ENCODE data around the gene DBN1.

DBN1 gene

GRCh38 chr5:177479774-177480173 lies 6.3 kb upstream of the DBN1 start:
- H3K9me3 Mint-ChIP-seq = no peaks in the 10 kb centered on the region

GRCh38 chr5:177478711-177479646 lies 5.5 kb upstream of the DBN1 start:
- peak overlapping the region; percentile 78 to 98 (median 90) for H3K27ac Mint-ChIP-seq
- H3K9me3 Mint-ChIP-seq = no peaks in the 10 kb centered on the region
- H3K4me1 Mint-ChIP-seq = peaks cover 52% of the 10 kb centered on the region

More at GRCh38 chr5:177479774-177480173, 6.3 kb upstream of the DBN1 start:
- H3K4me3 Mint-ChIP-seq = peak overlapping the region in 1 of 3 experiments; percentile 65
- peaks cover 52% of the 10 kb centered on the region for H3K4me1 Mint-ChIP-seq
- H3K27ac Mint-ChIP-seq = peak overlapping the region; percentile 78 to 98 (median 90)
- peaks cover 3% of the 10 kb centered on the region for H3K27me3 Mint-ChIP-seq (ENCODE audit: low read depth)
- TF ChIP-seq CTCF (IDR thresholded peaks at IDR 0.05; ENCODE audit: unreplicated experiment in 3 of 3) = no peak
- H3K36me3 Mint-ChIP-seq (ENCODE audit: low read depth) = peaks cover 26% of the 10 kb centered on the region

GRCh38 chr5:177477701-177478477 lies 4.5 kb upstream of the DBN1 start:
- no peaks in the 10 kb centered on the region for H3K9me3 Mint-ChIP-seq
- peaks cover 10% of the 10 kb centered on the region for H3K36me3 Mint-ChIP-seq (ENCODE audit: low read depth)
- TF ChIP-seq CTCF (IDR thresholded peaks at IDR 0.05; ENCODE audit: unreplicated experiment in 3 of 3) = no peak
- H3K27ac Mint-ChIP-seq = peak overlapping the region; percentile 44 to 98 (median 90)
- H3K27me3 Mint-ChIP-seq (ENCODE audit: low read depth) = peaks cover 3% of the 10 kb centered on the region
- peak overlapping the region; percentile 32 to 58 (median 47) for H3K4me3 Mint-ChIP-seq
- peaks cover 50% of the 10 kb centered on the region for H3K4me1 Mint-ChIP-seq

More at GRCh38 chr5:177478711-177479646, 5.5 kb upstream of the DBN1 start:
- Mint-ChIP-seq H3K36me3 (ENCODE audit: low read depth) (peaks cover 18% of the 10 kb centered on the region), H3K4me3 (peak overlapping the region in 2 of 3 experiments; percentile 16 to 65), H3K27me3 (ENCODE audit: low read depth) (peaks cover 3% of the 10 kb centered on the region)
- TF ChIP-seq CTCF (IDR thresholded peaks at IDR 0.05; ENCODE audit: unreplicated experiment in 3 of 3) = no peak

- no peak for TF ChIP-seq CTCF (IDR thresholded peaks at IDR 0.05; ENCODE audit: unreplicated experiment in 3 of 3)
- peaks cover 3% of the 10 kb centered on the region for H3K27me3 Mint-ChIP-seq (ENCODE audit: low read depth)
- peak overlapping the region; percentile 20 to 78 (median 55) for H3K4me3 Mint-ChIP-seq
- peak overlapping the region; percentile 12 to 75 (median 72) for H3K27ac Mint-ChIP-seq
- H3K4me1 Mint-ChIP-seq = peaks cover 51% of the 10 kb centered on the region
- no peaks in the 10 kb centered on the region for H3K9me3 Mint-ChIP-seq
- peaks cover 5% of the 10 kb centered on the region for H3K36me3 Mint-ChIP-seq (ENCODE audit: low read depth)
Measured at GRCh38 chr5:177476531-177477233, 3.2 kb upstream of the DBN1 start.

- H3K4me3 Mint-ChIP-seq = peak overlapping the region; percentile 76 to 85 (median 78)
- H3K4me1 Mint-ChIP-seq = peaks cover 60% of the 10 kb centered on the region
- no peaks in the 10 kb centered on the region for H3K9me3 Mint-ChIP-seq
- no peak for TF ChIP-seq CTCF (IDR thresholded peaks at IDR 0.05; ENCODE audit: unreplicated experiment in 3 of 3)
- peaks cover 8% of the 10 kb centered on the region for H3K36me3 Mint-ChIP-seq (ENCODE audit: low read depth)
- H3K27ac Mint-ChIP-seq = peak overlapping the region; percentile 53 to 85 (median 83)
- peaks cover 3% of the 10 kb centered on the region for H3K27me3 Mint-ChIP-seq (ENCODE audit: low read depth)
Measured at GRCh38 chr5:177475563-177476427, 2.4 kb upstream of the DBN1 start.
